GM20000 (cell line): ENCODE measurements around the gene PACC1.

Source experiments
- DNase-seq: peaks from one replicate; pipeline ENCODE4 v3.0.0; 2012; ENCODE audit warnings: low spot score
- TF ChIP-seq, protein P1 (sequence below): IDR thresholded peaks from 2 replicates; pipeline ENCODE4 v1.5.1; 2012; ENCODE audit warnings: mild to moderate bottlenecking, control low read depth; ENCODE audit errors: extremely low read depth, missing control alignments

Gene PACC1

DNA sequence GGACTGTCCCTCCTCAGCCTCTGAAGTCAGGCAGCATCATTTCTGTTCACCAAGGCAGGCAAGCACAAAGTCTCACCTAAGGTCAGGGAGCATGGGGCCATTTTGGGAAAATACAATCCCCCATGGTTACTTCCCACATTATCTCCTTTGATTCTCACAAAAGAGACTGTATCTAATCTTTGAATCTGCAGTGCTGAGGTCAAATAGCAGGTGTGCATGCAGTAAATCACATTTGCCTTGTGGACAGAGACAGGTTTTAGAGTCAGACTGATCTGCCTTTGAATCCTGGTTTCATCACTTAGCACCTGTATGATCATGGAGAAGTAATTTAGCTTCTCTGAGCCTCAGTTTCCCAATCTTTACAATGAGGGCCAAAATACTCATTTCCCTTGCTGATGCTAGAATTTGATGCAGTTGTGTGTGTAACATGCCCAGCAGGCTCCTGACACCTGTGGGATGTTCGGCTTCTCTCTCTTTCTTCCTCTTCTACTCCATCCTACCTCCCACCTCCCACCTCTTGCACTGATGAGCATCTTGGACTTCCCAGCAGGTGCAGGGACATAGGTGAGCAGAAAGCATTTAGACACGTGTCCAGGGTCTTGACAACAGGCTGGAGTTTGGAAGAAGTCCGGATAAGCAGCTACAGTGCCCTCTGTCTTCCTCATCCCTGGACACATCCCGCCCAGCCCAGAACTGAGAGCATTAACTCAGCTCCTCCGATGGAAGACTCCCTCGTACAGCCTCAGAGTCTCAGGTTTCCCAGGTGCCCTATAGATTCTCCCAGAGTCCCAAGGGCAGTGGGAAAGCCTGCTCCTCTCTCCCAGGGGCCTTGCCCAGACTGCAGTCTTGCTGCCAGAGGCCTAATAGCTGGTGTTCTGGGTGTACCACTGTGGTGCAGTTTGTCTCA lies 37.0 kb upstream of the PACC1 start:
- no peak for DNase-seq
- TF ChIP-seq, protein P1, sequence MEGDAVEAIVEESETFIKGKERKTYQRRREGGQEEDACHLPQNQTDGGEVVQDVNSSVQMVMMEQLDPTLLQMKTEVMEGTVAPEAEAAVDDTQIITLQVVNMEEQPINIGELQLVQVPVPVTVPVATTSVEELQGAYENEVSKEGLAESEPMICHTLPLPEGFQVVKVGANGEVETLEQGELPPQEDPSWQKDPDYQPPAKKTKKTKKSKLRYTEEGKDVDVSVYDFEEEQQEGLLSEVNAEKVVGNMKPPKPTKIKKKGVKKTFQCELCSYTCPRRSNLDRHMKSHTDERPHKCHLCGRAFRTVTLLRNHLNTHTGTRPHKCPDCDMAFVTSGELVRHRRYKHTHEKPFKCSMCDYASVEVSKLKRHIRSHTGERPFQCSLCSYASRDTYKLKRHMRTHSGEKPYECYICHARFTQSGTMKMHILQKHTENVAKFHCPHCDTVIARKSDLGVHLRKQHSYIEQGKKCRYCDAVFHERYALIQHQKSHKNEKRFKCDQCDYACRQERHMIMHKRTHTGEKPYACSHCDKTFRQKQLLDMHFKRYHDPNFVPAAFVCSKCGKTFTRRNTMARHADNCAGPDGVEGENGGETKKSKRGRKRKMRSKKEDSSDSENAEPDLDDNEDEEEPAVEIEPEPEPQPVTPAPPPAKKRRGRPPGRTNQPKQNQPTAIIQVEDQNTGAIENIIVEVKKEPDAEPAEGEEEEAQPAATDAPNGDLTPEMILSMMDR, result no peak

DNA sequence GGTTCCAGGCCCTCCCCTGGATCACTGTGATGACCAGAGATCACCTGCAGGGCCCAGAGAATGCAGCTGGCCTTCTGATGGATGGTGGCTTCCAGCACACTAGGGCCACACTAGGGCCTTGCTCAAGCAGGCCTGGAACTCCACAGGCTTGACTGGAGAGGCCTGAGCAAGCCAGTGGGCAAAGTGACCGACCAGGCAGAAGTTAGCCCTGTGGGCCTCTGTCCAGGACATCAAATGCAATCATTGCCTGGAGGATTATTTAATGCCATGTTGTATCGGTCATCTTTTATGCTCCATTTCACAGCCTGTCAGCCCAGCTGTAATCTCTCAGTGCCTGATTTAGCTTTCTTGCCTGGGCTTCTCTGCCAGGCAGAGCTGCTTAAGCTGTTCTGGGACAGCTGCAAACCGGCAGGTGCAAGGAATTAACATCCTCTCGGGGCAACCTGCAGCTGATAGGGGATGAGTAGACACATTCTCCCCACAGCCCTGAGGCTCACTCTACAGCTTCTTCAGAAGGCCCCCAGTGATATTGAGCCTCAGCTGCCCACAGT lies 35.7 kb upstream of the PACC1 start:
- TF ChIP-seq, protein P1, result no peak
- DNase-seq, result no peak

DNA sequence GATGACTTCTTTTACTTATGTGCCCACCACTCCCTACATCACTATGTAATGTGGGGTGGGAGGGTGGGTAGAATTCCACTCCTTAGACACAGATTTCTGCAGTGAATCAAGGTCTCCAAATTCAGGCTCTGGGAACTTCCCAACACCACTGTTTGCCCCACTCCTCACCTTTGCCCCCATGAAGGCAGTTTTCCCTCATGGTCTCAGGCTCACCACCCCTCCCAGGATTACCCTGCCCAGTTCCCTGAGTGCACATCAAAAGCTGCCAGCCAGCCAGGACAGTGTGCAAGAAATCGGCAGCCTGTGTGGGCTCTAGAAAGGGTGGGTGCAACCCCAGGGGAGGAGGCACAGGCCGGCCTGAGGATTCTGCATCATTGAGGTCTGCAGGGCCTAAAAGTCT lies 32.8 kb upstream of the PACC1 start:
- no peak for DNase-seq
- TF ChIP-seq, protein P1, result no peak

DNA sequence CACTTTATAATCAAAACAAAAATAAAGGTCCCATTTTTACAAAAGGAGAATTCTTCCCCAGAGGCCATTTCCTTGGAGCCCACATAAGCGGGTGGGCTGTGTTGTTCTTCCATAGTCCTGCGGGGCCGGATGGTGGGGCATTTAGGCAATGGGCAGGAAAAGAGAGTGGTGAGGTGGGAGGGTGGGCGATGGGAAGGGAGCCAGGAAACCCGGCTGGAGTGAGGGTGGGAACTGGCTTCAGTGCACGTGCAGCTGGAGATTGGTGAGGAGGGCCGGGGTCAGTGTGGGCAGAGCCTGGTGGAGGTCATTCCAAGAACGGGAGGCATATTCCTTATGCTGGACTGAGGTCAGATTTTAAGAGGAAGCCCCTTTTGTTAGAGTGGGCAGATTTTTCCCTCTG lies 31.6 kb upstream of the PACC1 start:
- DNase-seq, result no peak
- TF ChIP-seq, protein P1, result no peak

DNA sequence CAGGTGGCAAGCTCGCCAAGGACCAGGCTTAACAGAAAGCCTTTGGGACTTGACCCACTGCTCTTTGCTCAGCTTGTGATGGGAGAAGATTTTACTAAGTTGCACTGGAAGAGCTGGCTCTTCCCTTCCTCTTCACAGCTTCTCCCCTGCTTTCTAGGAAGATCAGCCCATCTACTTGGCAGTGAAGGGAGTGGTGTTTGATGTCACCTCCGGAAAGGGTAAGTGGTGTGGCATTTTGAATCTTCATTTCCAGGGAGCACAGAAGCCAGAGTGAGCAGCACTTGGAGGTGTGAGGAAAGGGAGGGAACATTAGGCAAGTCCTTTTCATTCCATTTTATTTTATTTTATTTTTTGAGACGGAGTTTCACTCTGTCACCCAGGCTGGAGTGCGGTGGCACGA lies 27.7 kb upstream of the PACC1 start:
- TF ChIP-seq, protein P1, result no peak
- DNase-seq, result no peak

DNA sequence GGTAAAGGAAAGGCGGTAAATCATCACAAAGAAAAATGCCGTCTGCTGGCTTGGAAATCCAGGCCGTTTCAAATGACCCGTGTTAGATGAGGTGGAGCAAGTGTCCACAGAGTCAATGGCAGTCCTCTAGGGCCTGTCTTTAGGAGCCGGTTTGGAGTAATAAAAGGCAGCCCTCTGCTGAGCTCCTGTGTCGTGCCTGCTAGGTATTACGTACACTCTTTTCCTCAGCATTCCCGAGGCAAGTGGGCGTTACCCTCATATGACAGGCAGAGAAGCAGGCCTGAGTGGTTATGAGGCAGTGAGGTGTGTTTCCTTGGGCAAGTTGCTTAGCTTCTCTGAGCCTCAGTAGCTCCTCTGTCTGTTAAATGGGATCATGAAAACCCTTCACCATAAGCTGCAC lies 25.7 kb upstream of the PACC1 start:
- TF ChIP-seq, protein P1, result no peak
- DNase-seq, result no peak

DNA sequence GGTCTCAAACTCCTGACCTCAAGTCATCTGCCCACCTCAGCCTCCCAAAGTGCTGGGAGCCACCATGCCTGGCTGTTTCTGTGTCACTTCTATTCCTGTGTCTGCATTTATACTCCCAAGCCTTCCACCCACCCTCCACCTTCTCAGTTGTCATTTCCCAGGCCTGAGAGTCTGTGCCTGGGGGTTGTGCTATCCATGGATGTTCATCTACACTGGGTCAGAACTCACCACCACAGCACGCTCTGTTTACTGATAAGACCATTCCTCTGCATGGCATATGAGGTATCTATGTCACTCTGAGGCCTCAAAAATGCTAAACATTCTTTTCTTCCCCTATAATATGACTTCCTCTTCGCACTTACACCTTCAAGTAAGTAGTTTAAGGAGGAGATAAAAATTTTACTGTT lies 24.1 kb upstream of the PACC1 start:
- DNase-seq, result no peak
- TF ChIP-seq, protein P1, result no peak
